Astrocyte (in vitro differentiated cells and primary cell): ENCODE data around the gene RIN1. TPM values are rescaled to one million over a fixed set of nuclear protein-coding genes. Genes with fewer than 3 reads are reported as not detected.

Source experiments
- DNase-seq: peaks from one replicate; pipeline ENCODE4 v3.0.0-alpha.2; 2010; ENCODE audit warnings: low read depth
- FAIRE-seq: peaks from 2 replicates; lab custom pipeline; 2011; peaks lifted over from hg19 to GRCh38; lab: Jason Lieb, UNC
- H2AFZ ChIP-seq: 2 replicates; pipeline ENCODE4 v1.6.0; 2012; ENCODE audit warnings: low read depth, low read length, inconsistent platforms
- H3K27ac ChIP-seq: 2 replicates; pipeline ENCODE4 v1.5.1; 2011; ENCODE audit warnings: low read depth, low read length, inconsistent platforms
- H3K27me3 ChIP-seq: 2 replicates; pipeline ENCODE4 v1.6.0; 2011; ENCODE audit warnings: low read length, inconsistent platforms; ENCODE audit not compliant: insufficient read depth
- H3K36me3 ChIP-seq: 2 replicates; pipeline ENCODE4 v1.5.1; 2011; ENCODE audit warnings: low read length, inconsistent platforms; ENCODE audit not compliant: insufficient read depth
- H3K4me1 ChIP-seq: 2 replicates; pipeline ENCODE4 v1.5.1; 2011; ENCODE audit warnings: low read length, inconsistent platforms; ENCODE audit not compliant: insufficient read depth
- H3K4me2 ChIP-seq: 2 replicates; pipeline ENCODE4 v1.6.0; 2012; ENCODE audit warnings: low read length, inconsistent platforms
- H3K4me3 ChIP-seq: 2 replicates; pipeline ENCODE4 v1.5.1; 2011; ENCODE audit warnings: low read depth, mild to moderate bottlenecking, low read length, inconsistent platforms; ENCODE audit not compliant: insufficient read depth
- H3K79me2 ChIP-seq: 2 replicates; pipeline ENCODE4 v1.6.0; 2012; ENCODE audit warnings: mild to moderate bottlenecking, low read length, inconsistent platforms; ENCODE audit not compliant: insufficient read depth
- H3K9ac ChIP-seq: 2 replicates; pipeline ENCODE4 v1.6.0; 2012; ENCODE audit warnings: mild to moderate bottlenecking, low read length, inconsistent platforms
- H3K9me3 ChIP-seq: 2 replicates; pipeline ENCODE4 v1.5.1; 2012; ENCODE audit warnings: low read depth, mild to moderate bottlenecking, low read length, inconsistent platforms; ENCODE audit not compliant: insufficient read depth
- H4K20me1 ChIP-seq: 2 replicates; pipeline ENCODE4 v1.6.0; 2012; ENCODE audit warnings: low read length, inconsistent platforms; ENCODE audit not compliant: insufficient read depth
- H3K27ac Mint-ChIP-seq: one replicate; pipeline ENCODE4 v1.8.0; 2021; ENCODE audit warnings: mild to moderate bottlenecking, mixed read lengths; ENCODE audit not compliant: unreplicated experiment
- H3K27me3 Mint-ChIP-seq: one replicate; pipeline ENCODE4 v1.8.0; 2021; ENCODE audit warnings: low read depth, mixed read lengths; ENCODE audit not compliant: unreplicated experiment
- H3K36me3 Mint-ChIP-seq: one replicate; pipeline ENCODE4 v1.8.0; 2021; ENCODE audit warnings: low read depth, mixed read lengths; ENCODE audit not compliant: unreplicated experiment
- H3K4me1 Mint-ChIP-seq: one replicate; pipeline ENCODE4 v1.8.0; 2021; ENCODE audit warnings: low read depth, mixed read lengths; ENCODE audit not compliant: unreplicated experiment
- H3K4me3 Mint-ChIP-seq: one replicate; pipeline ENCODE4 v1.8.0; 2021; ENCODE audit warnings: mild to moderate bottlenecking, moderate library complexity, mixed read lengths; ENCODE audit not compliant: unreplicated experiment
- H3K9me3 Mint-ChIP-seq: one replicate; pipeline ENCODE4 v1.8.0; 2021; ENCODE audit warnings: mild to moderate bottlenecking, mixed read lengths; ENCODE audit not compliant: unreplicated experiment
- EZH2 ChIP-seq: IDR thresholded peaks from 2 replicates; pipeline ENCODE4 v1.6.1; 2012; ENCODE audit warnings: mild to moderate bottlenecking, low read length, inconsistent platforms; ENCODE audit not compliant: insufficient read depth
- total RNA-seq: library from RNA; stranded (reverse); gene quantifications from 2 replicates; pipeline ENCODE4 v1.2.1, GENCODE V29; 2021
- TF ChIP-seq, protein P1 (sequence below): IDR thresholded peaks from 2 replicates; pipeline ENCODE4 v1.5.1; 2011; ENCODE audit warnings: low read depth, mild to moderate bottlenecking, inconsistent platforms, low read length, moderate library complexity; ENCODE audit not compliant: insufficient read depth

RIN1 gene
- total RNA-seq, 1 donor from 2014 or later: 12.0 TPM

DNA sequence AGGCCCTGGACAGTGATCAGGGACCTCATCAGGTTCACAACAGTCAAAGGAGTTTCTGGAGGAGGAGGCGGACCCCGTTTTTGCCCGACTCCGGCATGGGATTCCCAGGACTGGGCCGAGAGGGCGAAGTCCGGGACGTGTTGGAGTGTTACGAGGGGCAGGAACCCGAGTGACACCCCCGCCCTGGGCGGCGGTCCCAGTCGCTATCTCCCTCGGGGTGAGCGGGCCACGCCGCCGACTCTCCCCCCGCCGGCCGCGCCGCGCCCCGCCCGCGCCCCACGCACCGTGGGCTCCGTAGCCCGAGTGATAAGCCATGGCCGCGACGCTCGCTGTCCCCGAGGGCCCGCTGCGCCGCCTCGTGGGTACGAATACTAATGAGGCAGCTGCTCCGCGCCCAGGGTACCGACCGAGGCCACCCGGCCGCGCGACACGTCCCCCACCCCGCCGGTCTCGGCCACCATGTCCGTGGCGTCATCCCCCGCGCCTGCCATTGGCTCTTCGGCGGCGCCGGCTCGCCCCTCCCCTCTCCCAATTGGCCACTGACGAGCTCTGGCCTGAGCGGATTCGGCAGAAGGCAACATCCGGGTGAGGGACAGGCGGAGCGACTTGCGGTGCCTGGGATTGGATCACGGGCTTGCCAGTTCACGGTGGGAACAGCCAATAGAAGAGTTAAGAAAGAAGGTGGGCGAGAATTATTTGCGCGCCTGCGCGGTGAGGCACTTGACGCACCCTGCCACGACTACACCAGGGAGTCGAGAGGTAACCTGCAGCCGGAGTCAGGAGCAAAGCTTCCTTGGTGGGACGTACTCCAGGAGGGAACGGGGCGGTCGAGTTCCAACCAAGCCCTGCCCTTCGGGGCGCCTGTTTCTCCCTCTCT, 47.3 kb downstream of the RIN1 start, which contains the start of gene YIF1A:
TSS of gene YIF1A (minus strand) at position 473 of the 877 bp plus-strand sequence. CDS start at position 315, 158 bp downstream.
- H3K36me3 Mint-ChIP-seq: peaks cover 6% of the 10 kb centered on the region
- peak within 1 kb of the TSS; percentile 89 for H3K4me3 ChIP-seq
- peak within 1 kb of the TSS; percentile 90 for H3K4me3 Mint-ChIP-seq
- H3K27ac ChIP-seq: peak within 1 kb of the TSS; percentile 97
- DNase-seq (peak; percentile 99), FAIRE-seq (peak; percentile 96)
- no peak for TF ChIP-seq EZH2
- TF ChIP-seq, protein P1, sequence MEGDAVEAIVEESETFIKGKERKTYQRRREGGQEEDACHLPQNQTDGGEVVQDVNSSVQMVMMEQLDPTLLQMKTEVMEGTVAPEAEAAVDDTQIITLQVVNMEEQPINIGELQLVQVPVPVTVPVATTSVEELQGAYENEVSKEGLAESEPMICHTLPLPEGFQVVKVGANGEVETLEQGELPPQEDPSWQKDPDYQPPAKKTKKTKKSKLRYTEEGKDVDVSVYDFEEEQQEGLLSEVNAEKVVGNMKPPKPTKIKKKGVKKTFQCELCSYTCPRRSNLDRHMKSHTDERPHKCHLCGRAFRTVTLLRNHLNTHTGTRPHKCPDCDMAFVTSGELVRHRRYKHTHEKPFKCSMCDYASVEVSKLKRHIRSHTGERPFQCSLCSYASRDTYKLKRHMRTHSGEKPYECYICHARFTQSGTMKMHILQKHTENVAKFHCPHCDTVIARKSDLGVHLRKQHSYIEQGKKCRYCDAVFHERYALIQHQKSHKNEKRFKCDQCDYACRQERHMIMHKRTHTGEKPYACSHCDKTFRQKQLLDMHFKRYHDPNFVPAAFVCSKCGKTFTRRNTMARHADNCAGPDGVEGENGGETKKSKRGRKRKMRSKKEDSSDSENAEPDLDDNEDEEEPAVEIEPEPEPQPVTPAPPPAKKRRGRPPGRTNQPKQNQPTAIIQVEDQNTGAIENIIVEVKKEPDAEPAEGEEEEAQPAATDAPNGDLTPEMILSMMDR: no peak
- H3K4me2 ChIP-seq: peak within 1 kb of the TSS; percentile 98
- no peaks in the 10 kb centered on the region for H3K9me3 ChIP-seq
- peaks cover 16% of the 10 kb centered on the region for H3K4me1 Mint-ChIP-seq
- peak within 1 kb of the TSS; percentile 69 for H2AFZ ChIP-seq
- H3K9ac ChIP-seq: peak within 1 kb of the TSS; percentile 94
- peaks cover 22% of the 10 kb centered on the region for H3K4me1 ChIP-seq
- peak within 1 kb of the TSS; percentile 97 for H3K27ac Mint-ChIP-seq
- peaks cover 32% of the 10 kb centered on the region for H4K20me1 ChIP-seq
- H3K79me2 ChIP-seq: peaks cover 42% of the 10 kb centered on the region
- H3K27me3 Mint-ChIP-seq: peaks cover 22% of the 10 kb centered on the region
- H3K9me3 Mint-ChIP-seq: no peaks in the 10 kb centered on the region
- H3K27me3 ChIP-seq: peaks cover 21% of the 10 kb centered on the region
- peaks cover 7% of the 10 kb centered on the region for H3K36me3 ChIP-seq

DNA sequence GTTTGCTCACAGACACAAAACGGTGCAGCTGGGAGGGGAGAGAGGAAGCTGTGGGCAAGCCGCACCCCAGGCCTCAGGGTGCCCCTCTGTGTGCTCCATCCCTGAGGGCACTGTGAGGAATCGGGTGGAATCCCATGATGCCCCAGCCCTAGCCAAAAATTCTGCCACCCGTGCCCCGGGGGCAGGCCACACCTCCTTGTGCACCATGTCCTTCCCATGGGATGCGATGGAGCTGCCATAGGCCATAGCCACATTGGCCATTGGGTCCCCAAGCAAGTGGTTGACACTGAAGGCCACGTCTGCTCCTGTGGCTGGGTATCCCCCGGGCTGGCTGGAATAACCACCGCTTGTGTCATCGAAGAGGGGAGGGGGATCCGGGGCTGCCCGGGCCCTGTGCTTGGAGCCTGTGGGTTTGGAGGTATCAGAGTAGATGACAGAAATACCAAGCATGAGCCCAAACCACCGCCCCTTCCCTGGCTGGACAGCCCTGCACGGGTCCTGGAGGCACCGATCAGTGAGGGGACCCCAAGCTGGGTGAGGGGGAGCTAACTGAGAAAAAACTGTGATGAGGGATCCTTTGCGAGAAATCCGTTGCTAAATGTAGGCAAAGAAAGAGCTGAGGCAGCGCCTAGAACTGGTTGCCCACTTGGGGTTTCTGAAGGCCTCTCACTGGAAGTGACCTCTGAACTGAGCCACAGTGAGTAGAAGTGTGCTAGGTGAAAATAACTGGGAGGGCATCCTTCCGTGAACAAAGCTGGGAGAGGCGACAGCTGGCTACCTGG, 48.2 kb downstream of the RIN1 start:
- peaks cover 16% of the 10 kb centered on the region for H3K4me1 Mint-ChIP-seq

More for the DNA sequence above, 48.2 kb downstream of the RIN1 start:
- Mint-ChIP-seq H3K27ac (peak overlapping the region; percentile 94), H3K27me3 (peaks cover 16% of the 10 kb centered on the region), H3K4me3 (peak overlapping the region; percentile 90), H3K9me3 (no peaks in the 10 kb centered on the region), H3K36me3 (peaks cover 6% of the 10 kb centered on the region)
- H3K4me1 ChIP-seq: peaks cover 22% of the 10 kb centered on the region
- peaks cover 7% of the 10 kb centered on the region for H3K36me3 ChIP-seq
- H4K20me1 ChIP-seq: peaks cover 38% of the 10 kb centered on the region
- peaks cover 42% of the 10 kb centered on the region for H3K79me2 ChIP-seq
- TF ChIP-seq, protein P1: no peak
- TF ChIP-seq EZH2: no peak
- no peaks in the 10 kb centered on the region for H3K9me3 ChIP-seq
- DNase-seq: no peak
- peak overlapping the region; percentile 89 for H3K4me3 ChIP-seq
- no peak for FAIRE-seq
- no peak overlapping the region for H2AFZ ChIP-seq
- H3K27me3 ChIP-seq: peaks cover 16% of the 10 kb centered on the region
- H3K27ac ChIP-seq: peak overlapping the region; percentile 97
- peak overlapping the region; percentile 94 for H3K9ac ChIP-seq
- H3K4me2 ChIP-seq: peak overlapping the region; percentile 98
